ENCODE results near the gene BTNL2. TPM values are rescaled to one million over a fixed set of nuclear protein-coding genes. Genes with fewer than 3 reads are reported as not detected.

Gene BTNL2
- total RNA-seq, 4 donors from 2014 or later = not detected

GRCh38 chr6:32402812-32403211, 4.2 kb downstream of the BTNL2 start:
- ATAC-seq (ENCODE audit: low FRiP score) = no peak
- TF ChIP-seq CTCF (IDR thresholded peaks at IDR 0.05) = no peak
- DNase-seq (ENCODE audit: low spot score) = no peak

GRCh38 chr6:32401284-32401963, 5.6 kb downstream of the BTNL2 start:
- no peak for ATAC-seq (ENCODE audit: low FRiP score)
- no peak for TF ChIP-seq CTCF (IDR thresholded peaks at IDR 0.05)

GRCh38 chr6:32397252-32397920, 9.6 kb downstream of the BTNL2 start:
- ATAC-seq (ENCODE audit: low FRiP score) (no peak), DNase-seq (ENCODE audit: low spot score) (no peak)
- no peak for TF ChIP-seq CTCF (IDR thresholded peaks at IDR 0.05)

More at GRCh38 chr6:32401284-32401963, 5.6 kb downstream of the BTNL2 start:
- DNase-seq (ENCODE audit: low spot score) = no peak

- no peak for TF ChIP-seq CTCF (IDR thresholded peaks at IDR 0.05)
- ATAC-seq (ENCODE audit: low FRiP score) = no peak
- no peak for DNase-seq (ENCODE audit: low spot score)
Observed at GRCh38 chr6:32396028-32396427, 11.0 kb downstream of the BTNL2 start.

GRCh38 chr6:32393665-32394420, 13.1 kb downstream of the BTNL2 start:
- no peak for DNase-seq (ENCODE audit: low spot score)
- no peak for ATAC-seq (ENCODE audit: low FRiP score)
- TF ChIP-seq CTCF (IDR thresholded peaks at IDR 0.05) = no peak

- DNase-seq (ENCODE audit: low spot score) (no peak), ATAC-seq (ENCODE audit: low FRiP score) (no peak)
- TF ChIP-seq CTCF (IDR thresholded peaks at IDR 0.05) = no peak
Observed at GRCh38 chr6:32391505-32391904, 15.5 kb downstream of the BTNL2 start.
